Measurements from ENCODE around the gene STAB2. TPM values are rescaled to one million over a fixed set of nuclear protein-coding genes. Genes with fewer than 3 reads are reported as not detected.

Gene STAB2
- total and polyA plus RNA-seq, 2 donors (not counting 1 experiment from before 2014, with no cell fraction given) = not detected

DNA sequence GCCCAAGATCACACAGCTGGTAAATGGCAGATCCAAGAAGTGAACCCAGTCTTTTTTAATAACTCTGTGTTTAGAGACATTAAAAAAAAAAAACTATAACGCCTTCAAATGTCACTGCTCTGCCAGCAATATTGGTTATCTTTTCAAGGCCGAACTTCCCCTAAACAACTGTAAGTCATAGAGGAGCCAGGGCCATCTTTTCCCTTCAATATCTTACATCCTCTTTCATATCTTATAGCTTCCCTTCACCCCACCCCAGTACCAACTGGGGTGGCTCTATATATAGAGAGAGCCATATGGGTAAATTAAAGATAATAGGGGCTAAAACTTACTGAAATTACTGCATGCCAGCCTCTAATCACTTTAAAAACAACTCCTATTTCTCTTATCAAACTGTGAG lies 100.2 kb downstream of the STAB2 start:
- no peak for DNase-seq
- peaks cover 13% of the 10 kb centered on the region for H3K27me3 Mint-ChIP-seq
- Histone ChIP-seq H3K4me1 (ENCODE audit: control insufficient read depth in 2 of 2, insufficient read depth in 2 of 2, low read length in 2 of 2) (no peaks in the 10 kb centered on the region), H3K9me3 (ENCODE audit: control extremely low read depth in 1 of 3, control insufficient read depth in 2 of 3, insufficient read depth in 1 of 3, low read length in 2 of 3) (no peaks in the 10 kb centered on the region), H4K20me1 (ENCODE audit: control insufficient read depth, insufficient read depth, low read length, poor library complexity, severe bottlenecking) (no peaks in the 10 kb centered on the region), H3K9ac (ENCODE audit: low read length) (no peak overlapping the region), H3K4me3 (ENCODE audit: control extremely low read depth in 1 of 5, extremely low read depth in 1 of 5, insufficient read depth in 1 of 5, low read depth in 2 of 5, low read length in 4 of 5) (no peak overlapping the region), H3K79me2 (ENCODE audit: control insufficient read depth, insufficient read depth, low read length) (no peaks in the 10 kb centered on the region), H3K36me3 (replicated peaks in 1 of 2; ENCODE audit: control extremely low read depth in 1 of 2, control insufficient read depth in 1 of 2, extremely low read depth in 1 of 2, insufficient read depth in 2 of 2, low read length in 1 of 2) (no peaks in the 10 kb centered on the region), H3K27me3 (replicated peaks in 1 of 4; ENCODE audit: control extremely low read depth in 1 of 4, control insufficient read depth in 3 of 4, insufficient read depth in 4 of 4, low read length in 3 of 4) (no peaks in the 10 kb centered on the region), H3K4me2 (replicated peaks; ENCODE audit: low read depth, low read length, poor library complexity, severe bottlenecking) (no peak overlapping the region), H3K27ac (ENCODE audit: low read length in 2 of 2) (no peak overlapping the region), H2AFZ (ENCODE audit: insufficient read depth, low read depth, low read length, poor library complexity, severe bottlenecking) (no peak overlapping the region)
- H3K4me1 Mint-ChIP-seq = no peaks in the 10 kb centered on the region
- intact Hi-C loops (cut with micrococcal nuclease) = no loop called here
- 100% methylated on average over 1 of the region's 2 CpGs for WGBS (ENCODE audit: insufficient coverage)
- no peak overlapping the region for H3K27ac Mint-ChIP-seq
- H3K4me3 Mint-ChIP-seq = no peak overlapping the region
- ChIA-PET CTCF (no interaction called here), POLR2A (no interaction called here)
- TF ChIP-seq CTCF (IDR thresholded peaks at IDR 0.05) (no peak), EZH2 (IDR thresholded peaks at IDR 0.05; ENCODE audit: borderline replicate concordance, insufficient read depth, low read depth, low read length, poor library complexity, severe bottlenecking) (no peak)
- ATAC-seq (ENCODE audit: low read depth) = no peak
- H3K9me3 Mint-ChIP-seq (ENCODE audit: insufficient read depth) = no peaks in the 10 kb centered on the region

DNA sequence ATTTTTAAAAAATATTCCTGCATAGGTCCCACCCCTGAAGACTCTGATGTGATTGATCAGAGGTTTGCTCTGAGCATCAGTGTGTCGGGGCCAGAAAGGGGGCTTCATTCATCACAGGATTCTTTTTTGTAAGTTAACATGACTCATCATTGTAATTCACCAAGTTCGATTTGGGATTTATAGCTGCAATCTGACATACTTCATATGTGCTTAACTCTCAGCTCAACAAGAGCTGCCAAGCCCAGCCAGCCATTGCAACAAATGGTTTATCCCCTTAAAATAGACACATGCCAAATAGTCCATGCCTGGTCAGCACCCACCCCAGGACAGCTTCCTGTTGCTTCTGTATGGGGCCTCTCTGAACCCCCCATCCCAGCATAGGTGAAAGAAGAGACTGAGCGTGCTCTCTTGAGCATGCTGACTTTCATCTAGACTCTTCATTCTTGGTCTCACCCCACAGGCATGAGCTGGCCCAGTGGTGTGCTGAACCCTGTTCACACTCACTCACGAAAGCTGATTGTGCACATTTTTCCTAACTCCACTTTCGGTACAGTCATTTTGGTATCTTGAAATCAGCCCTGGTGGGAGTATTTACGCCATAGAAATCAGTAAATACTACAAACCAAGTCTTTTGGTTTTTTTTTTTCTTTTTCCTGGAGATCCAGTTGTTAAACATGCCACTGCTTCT lies 101.4 kb downstream of the STAB2 start:
- DNase-seq (no peak), ATAC-seq (ENCODE audit: low read depth) (no peak)
- TF ChIP-seq EZH2 (IDR thresholded peaks at IDR 0.05; ENCODE audit: borderline replicate concordance, insufficient read depth, low read depth, low read length, poor library complexity, severe bottlenecking) = no peak
- no peak for TF ChIP-seq CTCF (IDR thresholded peaks at IDR 0.05)
- H3K27ac Mint-ChIP-seq = no peak overlapping the region
- Histone ChIP-seq H3K9me3 (ENCODE audit: control extremely low read depth in 1 of 3, control insufficient read depth in 2 of 3, insufficient read depth in 1 of 3, low read length in 2 of 3) (no peaks in the 10 kb centered on the region), H2AFZ (ENCODE audit: insufficient read depth, low read depth, low read length, poor library complexity, severe bottlenecking) (no peak overlapping the region), H3K4me2 (replicated peaks; ENCODE audit: low read depth, low read length, poor library complexity, severe bottlenecking) (no peak overlapping the region), H3K27ac (ENCODE audit: low read length in 2 of 2) (no peak overlapping the region), H3K27me3 (replicated peaks in 1 of 4; ENCODE audit: control extremely low read depth in 1 of 4, control insufficient read depth in 3 of 4, insufficient read depth in 4 of 4, low read length in 3 of 4) (no peaks in the 10 kb centered on the region), H3K4me1 (ENCODE audit: control insufficient read depth in 2 of 2, insufficient read depth in 2 of 2, low read length in 2 of 2) (no peaks in the 10 kb centered on the region), H4K20me1 (ENCODE audit: control insufficient read depth, insufficient read depth, low read length, poor library complexity, severe bottlenecking) (no peaks in the 10 kb centered on the region), H3K9ac (ENCODE audit: low read length) (no peak overlapping the region), H3K4me3 (ENCODE audit: control extremely low read depth in 1 of 5, extremely low read depth in 1 of 5, insufficient read depth in 1 of 5, low read depth in 2 of 5, low read length in 4 of 5) (no peak overlapping the region), H3K36me3 (replicated peaks in 1 of 2; ENCODE audit: control extremely low read depth in 1 of 2, control insufficient read depth in 1 of 2, extremely low read depth in 1 of 2, insufficient read depth in 2 of 2, low read length in 1 of 2) (no peaks in the 10 kb centered on the region), H3K79me2 (ENCODE audit: control insufficient read depth, insufficient read depth, low read length) (no peaks in the 10 kb centered on the region)
- no peaks in the 10 kb centered on the region for H3K4me1 Mint-ChIP-seq
- POLR2A ChIA-PET = no interaction called here
- 78% methylated on average over 4 of the region's 6 CpGs for WGBS (ENCODE audit: insufficient coverage)
- H3K9me3 Mint-ChIP-seq (ENCODE audit: insufficient read depth) = no peaks in the 10 kb centered on the region
- intact Hi-C loops (cut with micrococcal nuclease) = no loop called here
- H3K27me3 Mint-ChIP-seq = peaks cover 13% of the 10 kb centered on the region
- CTCF ChIA-PET = no interaction called here
- H3K4me3 Mint-ChIP-seq = no peak overlapping the region
